Dendritic cell treated with granulocyte-macrophage colony-stimulating factor and Interleukin-4, amounts not matched to agents 40 ng/mL and 50 ng/mL, for 4 days (primary cell): Measurements from ENCODE around the gene ASIC2.

Source experiments
- H3K27ac Mint-ChIP-seq: one replicate; pipeline ENCODE4 v1.8.0; 2022; ENCODE audit warnings: mild to moderate bottlenecking, mixed read lengths
- H3K27me3 Mint-ChIP-seq: one replicate; pipeline ENCODE4 v1.8.0; 2022; ENCODE audit warnings: mild to moderate bottlenecking, mixed read lengths
- H3K36me3 Mint-ChIP-seq: one replicate; pipeline ENCODE4 v1.8.0; 2022; ENCODE audit warnings: low read depth, mixed read lengths
- H3K4me1 Mint-ChIP-seq: one replicate; pipeline ENCODE4 v1.8.0; 2022; ENCODE audit warnings: low read depth, mixed read lengths
- H3K4me3 Mint-ChIP-seq: one replicate; pipeline ENCODE4 v1.8.0; 2022; ENCODE audit warnings: mild to moderate bottlenecking, moderate library complexity, mixed read lengths
- H3K9me3 Mint-ChIP-seq: one replicate; pipeline ENCODE4 v1.8.0; 2022; ENCODE audit warnings: mixed read lengths
- intact Hi-C: fragments of 100-400 bp; cut with micrococcal nuclease; formaldehyde crosslinking; loops from one replicate; pipeline ENCODE4 v1.15.0; 2022

The ASIC2 gene

GRCh38 chr17:33292981-33293867, at the start of gene ASIC2:
Gene ASIC2 (minus strand): TSS chr17:33293295.
- no peaks in the 10 kb centered on the region for H3K36me3 Mint-ChIP-seq
- intact Hi-C loops, result no loop called here
- H3K27ac Mint-ChIP-seq, result no peak within 1 kb of the TSS
- peaks cover 57% of the 10 kb centered on the region for H3K27me3 Mint-ChIP-seq
- no peaks in the 10 kb centered on the region for H3K9me3 Mint-ChIP-seq
- H3K4me1 Mint-ChIP-seq, result peaks cover 6% of the 10 kb centered on the region
- no peak within 1 kb of the TSS for H3K4me3 Mint-ChIP-seq

GRCh38 chr17:33342025-33342424, 48.9 kb upstream of the ASIC2 start:
- intact Hi-C loops, result no loop called here

GRCh38 chr17:33338242-33338641, 45.1 kb upstream of the ASIC2 start:
- Mint-ChIP-seq H3K27me3 (peaks cover 9% of the 10 kb centered on the region), H3K27ac (no peak overlapping the region)

More at GRCh38 chr17:33342025-33342424, 48.9 kb upstream of the ASIC2 start:
- H3K9me3 Mint-ChIP-seq, result no peaks in the 10 kb centered on the region
- no peaks in the 10 kb centered on the region for H3K4me1 Mint-ChIP-seq
- H3K27me3 Mint-ChIP-seq, result peaks cover 12% of the 10 kb centered on the region
- no peaks in the 10 kb centered on the region for H3K36me3 Mint-ChIP-seq
- H3K4me3 Mint-ChIP-seq, result no peak overlapping the region
- H3K27ac Mint-ChIP-seq, result no peak overlapping the region

GRCh38 chr17:33335491-33336173, 42.5 kb upstream of the ASIC2 start:
- Mint-ChIP-seq H3K4me3 (no peak overlapping the region), H3K36me3 (no peaks in the 10 kb centered on the region), H3K27me3 (peaks cover 8% of the 10 kb centered on the region), H3K4me1 (no peaks in the 10 kb centered on the region), H3K9me3 (no peaks in the 10 kb centered on the region), H3K27ac (no peak overlapping the region)
- intact Hi-C loops, result no loop called here

More at GRCh38 chr17:33338242-33338641, 45.1 kb upstream of the ASIC2 start:
- Mint-ChIP-seq H3K36me3 (no peaks in the 10 kb centered on the region), H3K4me3 (no peak overlapping the region), H3K4me1 (no peaks in the 10 kb centered on the region), H3K9me3 (no peaks in the 10 kb centered on the region)
- intact Hi-C loops, result no loop called here

- intact Hi-C loops, result no loop called here
- no peak overlapping the region for H3K4me3 Mint-ChIP-seq
- no peaks in the 10 kb centered on the region for H3K9me3 Mint-ChIP-seq
- H3K27me3 Mint-ChIP-seq, result peaks cover 5% of the 10 kb centered on the region
- H3K4me1 Mint-ChIP-seq, result no peaks in the 10 kb centered on the region
- no peaks in the 10 kb centered on the region for H3K36me3 Mint-ChIP-seq
- H3K27ac Mint-ChIP-seq, result no peak overlapping the region
Observed at GRCh38 chr17:33334703-33335102, 41.6 kb upstream of the ASIC2 start.

GRCh38 chr17:33330877-33331276, 37.8 kb upstream of the ASIC2 start:
- no peaks in the 10 kb centered on the region for H3K9me3 Mint-ChIP-seq
- intact Hi-C loops, result no loop called here
- no peaks in the 10 kb centered on the region for H3K4me1 Mint-ChIP-seq
- no peak overlapping the region for H3K4me3 Mint-ChIP-seq
- H3K36me3 Mint-ChIP-seq, result no peaks in the 10 kb centered on the region
- H3K27ac Mint-ChIP-seq, result no peak overlapping the region
- H3K27me3 Mint-ChIP-seq, result no peaks in the 10 kb centered on the region

- intact Hi-C loops, result no loop called here
- Mint-ChIP-seq H3K36me3 (no peaks in the 10 kb centered on the region), H3K27ac (no peak overlapping the region), H3K27me3 (no peaks in the 10 kb centered on the region), H3K4me3 (no peak overlapping the region), H3K4me1 (no peaks in the 10 kb centered on the region), H3K9me3 (no peaks in the 10 kb centered on the region)
Observed at GRCh38 chr17:33328129-33328528, 35.0 kb upstream of the ASIC2 start.

GRCh38 chr17:33324736-33325135, 31.6 kb upstream of the ASIC2 start:
- no peak overlapping the region for H3K4me3 Mint-ChIP-seq
- H3K27ac Mint-ChIP-seq, result no peak overlapping the region
- intact Hi-C loops, result no loop called here
- H3K27me3 Mint-ChIP-seq, result no peaks in the 10 kb centered on the region
- H3K9me3 Mint-ChIP-seq, result no peaks in the 10 kb centered on the region
- H3K4me1 Mint-ChIP-seq, result no peaks in the 10 kb centered on the region
- no peaks in the 10 kb centered on the region for H3K36me3 Mint-ChIP-seq

GRCh38 chr17:33322063-33322462, 29.0 kb upstream of the ASIC2 start:
- no peaks in the 10 kb centered on the region for H3K4me1 Mint-ChIP-seq
- H3K4me3 Mint-ChIP-seq, result no peak overlapping the region
- H3K27me3 Mint-ChIP-seq, result no peaks in the 10 kb centered on the region
- no peak overlapping the region for H3K27ac Mint-ChIP-seq
- intact Hi-C loops, result no loop called here
- no peaks in the 10 kb centered on the region for H3K36me3 Mint-ChIP-seq
- H3K9me3 Mint-ChIP-seq, result no peaks in the 10 kb centered on the region

GRCh38 chr17:33318241-33318640, 25.1 kb upstream of the ASIC2 start:
- H3K36me3 Mint-ChIP-seq, result no peaks in the 10 kb centered on the region
- intact Hi-C loops, result no loop called here

GRCh38 chr17:33316746-33317145, 23.7 kb upstream of the ASIC2 start:
- intact Hi-C loops, result no loop called here
- H3K36me3 Mint-ChIP-seq, result no peaks in the 10 kb centered on the region
- H3K27ac Mint-ChIP-seq, result no peak overlapping the region
- no peaks in the 10 kb centered on the region for H3K4me1 Mint-ChIP-seq
- no peaks in the 10 kb centered on the region for H3K9me3 Mint-ChIP-seq
- peaks cover 2% of the 10 kb centered on the region for H3K27me3 Mint-ChIP-seq
- H3K4me3 Mint-ChIP-seq, result no peak overlapping the region

More at GRCh38 chr17:33318241-33318640, 25.1 kb upstream of the ASIC2 start:
- Mint-ChIP-seq H3K9me3 (no peaks in the 10 kb centered on the region), H3K27ac (no peak overlapping the region), H3K27me3 (no peaks in the 10 kb centered on the region), H3K4me3 (no peak overlapping the region), H3K4me1 (no peaks in the 10 kb centered on the region)

- Mint-ChIP-seq H3K27me3 (peaks cover 6% of the 10 kb centered on the region), H3K27ac (no peak overlapping the region), H3K4me1 (no peaks in the 10 kb centered on the region), H3K36me3 (no peaks in the 10 kb centered on the region), H3K9me3 (no peaks in the 10 kb centered on the region), H3K4me3 (no peak overlapping the region)
- intact Hi-C loops, result no loop called here
Observed at GRCh38 chr17:33310296-33310695, 17.2 kb upstream of the ASIC2 start.

- H3K4me1 Mint-ChIP-seq, result no peaks in the 10 kb centered on the region
- H3K27ac Mint-ChIP-seq, result no peak overlapping the region
- no peaks in the 10 kb centered on the region for H3K9me3 Mint-ChIP-seq
- intact Hi-C loops, result no loop called here
- H3K27me3 Mint-ChIP-seq, result peaks cover 8% of the 10 kb centered on the region
- no peaks in the 10 kb centered on the region for H3K36me3 Mint-ChIP-seq
- no peak overlapping the region for H3K4me3 Mint-ChIP-seq
Observed at GRCh38 chr17:33303254-33303653, 10.2 kb upstream of the ASIC2 start.

- no peak overlapping the region for H3K27ac Mint-ChIP-seq
- H3K27me3 Mint-ChIP-seq, result peaks cover 9% of the 10 kb centered on the region
- intact Hi-C loops, result no loop called here
Observed at GRCh38 chr17:33302394-33302793, 9.3 kb upstream of the ASIC2 start.

More at GRCh38 chr17:33302394-33302793, 9.3 kb upstream of the ASIC2 start:
- no peaks in the 10 kb centered on the region for H3K9me3 Mint-ChIP-seq
- H3K4me3 Mint-ChIP-seq, result no peak overlapping the region
- H3K4me1 Mint-ChIP-seq, result no peaks in the 10 kb centered on the region
- H3K36me3 Mint-ChIP-seq, result no peaks in the 10 kb centered on the region
